GM19351 (cell line): ENCODE results near the gene MSH5.

ENCODE experiments used
- ATAC-seq: cut with Tn5 transposase; IDR thresholded peaks from one replicate; pipeline ENCODE4 v1.9.1; 2021; ENCODE audit warnings: mild to moderate bottlenecking, moderate library complexity; ENCODE audit not compliant: unreplicated experiment

The MSH5 gene

GRCh38 chr6:31728767-31729514 lies 10.9 kb upstream of the MSH5 start, which contains the start of gene DDAH2:
Gene DDAH2, minus strand, starts transcription at chr6:31729299. Its CDS starts 138 bp downstream, at chr6:31729161.
- ATAC-seq = no peak

GRCh38 chr6:31729515-31729978 lies 10.3 kb upstream of the MSH5 start:
- no peak for ATAC-seq

GRCh38 chr6:31729979-31730630 lies 9.7 kb upstream of the MSH5 start:
- ATAC-seq = no peak

GRCh38 chr6:31730631-31731086 lies 9.1 kb upstream of the MSH5 start:
- ATAC-seq = no peak

GRCh38 chr6:31732029-31732428 lies 7.8 kb upstream of the MSH5 start:
- no peak for ATAC-seq

- ATAC-seq = no peak
These were observed 6.1 kb upstream of the MSH5 start for GRCh38 chr6:31733734-31734133.

GRCh38 chr6:31734247-31734820 lies 5.5 kb upstream of the MSH5 start:
- no peak for ATAC-seq

GRCh38 chr6:31734821-31735406 lies 4.9 kb upstream of the MSH5 start:
- ATAC-seq = peak; percentile 36

GRCh38 chr6:31736021-31736767 lies 3.6 kb upstream of the MSH5 start, which contains the start of gene CLIC1:
Gene CLIC1, minus strand, starts transcription at chr6:31736530. Its CDS starts 230 bp downstream, at chr6:31736300.
- no peak for ATAC-seq

- ATAC-seq = no peak
These were observed 3.0 kb upstream of the MSH5 start for GRCh38 chr6:31736768-31737314.

GRCh38 chr6:31737315-31737990 lies 2.4 kb upstream of the MSH5 start:
- ATAC-seq = no peak

GRCh38 chr6:31737991-31738979 lies 1.5 kb upstream of the MSH5 start:
- ATAC-seq = no peak

- no peak for ATAC-seq
These were observed 805 bp downstream of the MSH5 start for GRCh38 chr6:31740397-31741223.

- ATAC-seq = no peak
These were observed 2.0 kb downstream of the MSH5 start for GRCh38 chr6:31741815-31742214.

GRCh38 chr6:31742894-31743293 lies 3.1 kb downstream of the MSH5 start:
- no peak for ATAC-seq

GRCh38 chr6:31744422-31744821 lies 4.6 kb downstream of the MSH5 start:
- ATAC-seq = no peak

- ATAC-seq = no peak
These were observed 9.7 kb downstream of the MSH5 start for GRCh38 chr6:31749301-31750036.
